ENCODE results near the gene FST.

FST gene

DNA sequence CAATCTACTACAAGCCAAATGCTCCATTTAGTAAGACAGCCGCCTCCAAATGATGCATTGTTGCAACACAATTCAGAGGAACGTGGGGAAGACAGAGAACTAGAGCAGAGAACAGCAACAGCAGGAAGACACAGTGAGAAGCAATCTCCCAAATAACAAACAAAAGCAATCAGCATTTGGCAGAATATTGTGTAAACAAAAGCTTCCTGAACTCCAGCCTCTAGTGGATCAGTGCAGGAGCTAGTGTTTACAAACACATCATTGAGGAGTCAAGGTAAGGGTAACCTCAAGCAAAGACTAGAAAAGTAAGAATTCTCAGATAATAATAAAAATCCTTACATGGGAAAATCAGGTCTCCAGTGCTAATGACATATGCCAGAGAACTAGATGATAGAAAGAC lies 20.6 kb downstream of the FST start:
- H3K4me1 ChIP-seq (ENCODE audit: low read depth, poor library complexity, severe bottlenecking), result no peaks in the 10 kb centered on the region
- H3K27ac ChIP-seq, result no peak overlapping the region
- no peaks in the 10 kb centered on the region for H3K79me2 ChIP-seq (ENCODE audit: insufficient read depth, low read depth)
- no peak overlapping the region for H3K4me2 ChIP-seq
- H2AFZ ChIP-seq (ENCODE audit: low read depth), result no peak overlapping the region
- no peaks in the 10 kb centered on the region for H4K20me1 ChIP-seq (ENCODE audit: insufficient read depth)
- no peak overlapping the region for H3K9ac ChIP-seq
- H3K27me3 ChIP-seq (ENCODE audit: insufficient read depth, low read depth), result no peaks in the 10 kb centered on the region
- H3K36me3 ChIP-seq (ENCODE audit: insufficient read depth), result no peaks in the 10 kb centered on the region
- TF ChIP-seq, protein P1, sequence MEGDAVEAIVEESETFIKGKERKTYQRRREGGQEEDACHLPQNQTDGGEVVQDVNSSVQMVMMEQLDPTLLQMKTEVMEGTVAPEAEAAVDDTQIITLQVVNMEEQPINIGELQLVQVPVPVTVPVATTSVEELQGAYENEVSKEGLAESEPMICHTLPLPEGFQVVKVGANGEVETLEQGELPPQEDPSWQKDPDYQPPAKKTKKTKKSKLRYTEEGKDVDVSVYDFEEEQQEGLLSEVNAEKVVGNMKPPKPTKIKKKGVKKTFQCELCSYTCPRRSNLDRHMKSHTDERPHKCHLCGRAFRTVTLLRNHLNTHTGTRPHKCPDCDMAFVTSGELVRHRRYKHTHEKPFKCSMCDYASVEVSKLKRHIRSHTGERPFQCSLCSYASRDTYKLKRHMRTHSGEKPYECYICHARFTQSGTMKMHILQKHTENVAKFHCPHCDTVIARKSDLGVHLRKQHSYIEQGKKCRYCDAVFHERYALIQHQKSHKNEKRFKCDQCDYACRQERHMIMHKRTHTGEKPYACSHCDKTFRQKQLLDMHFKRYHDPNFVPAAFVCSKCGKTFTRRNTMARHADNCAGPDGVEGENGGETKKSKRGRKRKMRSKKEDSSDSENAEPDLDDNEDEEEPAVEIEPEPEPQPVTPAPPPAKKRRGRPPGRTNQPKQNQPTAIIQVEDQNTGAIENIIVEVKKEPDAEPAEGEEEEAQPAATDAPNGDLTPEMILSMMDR (conservative IDR thresholded peaks at IDR 0.05; ENCODE audit: low read depth, low read length), result no peak
- H3K4me3 ChIP-seq (IDR thresholded peaks at IDR 0.05; ENCODE audit: insufficient read depth, low read depth, low read length), result no peak overlapping the region

DNA sequence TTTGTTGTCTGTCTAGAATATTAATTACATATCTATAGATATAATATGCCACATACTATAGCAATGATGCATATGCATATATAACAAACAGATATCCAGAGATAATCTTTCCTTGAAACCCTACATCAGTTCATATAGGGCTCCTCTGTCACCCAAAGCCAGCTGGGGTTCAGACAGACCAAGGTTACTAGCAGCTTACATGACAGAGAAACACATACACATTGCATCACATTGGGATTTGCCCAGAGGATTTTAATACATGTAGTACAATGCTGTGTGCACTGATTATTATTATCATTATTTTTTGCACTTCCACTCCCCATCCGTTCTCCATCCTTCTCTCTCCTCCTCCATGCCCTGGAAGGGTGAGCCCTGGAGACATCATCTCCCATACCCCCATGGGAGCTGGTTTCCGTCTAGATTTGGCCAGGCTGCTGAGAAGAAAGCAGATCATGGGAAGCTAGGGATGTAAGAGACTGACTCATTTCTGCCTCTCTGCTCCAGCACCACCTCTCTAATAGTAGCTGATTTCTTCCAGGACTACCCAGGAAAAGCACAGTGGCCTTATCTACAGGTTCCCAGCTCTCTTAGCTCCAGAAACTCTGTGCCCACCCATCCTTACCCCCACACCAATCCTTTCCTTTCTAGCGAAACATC lies 23.3 kb downstream of the FST start:
- H3K4me1 ChIP-seq (ENCODE audit: low read depth, poor library complexity, severe bottlenecking), result no peaks in the 10 kb centered on the region
- no peak overlapping the region for H3K4me2 ChIP-seq
- no peaks in the 10 kb centered on the region for H3K79me2 ChIP-seq (ENCODE audit: insufficient read depth, low read depth)
- no peaks in the 10 kb centered on the region for H3K27me3 ChIP-seq (ENCODE audit: insufficient read depth, low read depth)
- H3K36me3 ChIP-seq (ENCODE audit: insufficient read depth), result no peaks in the 10 kb centered on the region
- TF ChIP-seq, protein P1 (conservative IDR thresholded peaks at IDR 0.05; ENCODE audit: low read depth, low read length), result no peak
- H3K9ac ChIP-seq, result no peak overlapping the region
- no peaks in the 10 kb centered on the region for H4K20me1 ChIP-seq (ENCODE audit: insufficient read depth)
- no peak overlapping the region for H3K27ac ChIP-seq
- H3K4me3 ChIP-seq (IDR thresholded peaks at IDR 0.05; ENCODE audit: insufficient read depth, low read depth, low read length), result no peak overlapping the region
- no peak overlapping the region for H2AFZ ChIP-seq (ENCODE audit: low read depth)

DNA sequence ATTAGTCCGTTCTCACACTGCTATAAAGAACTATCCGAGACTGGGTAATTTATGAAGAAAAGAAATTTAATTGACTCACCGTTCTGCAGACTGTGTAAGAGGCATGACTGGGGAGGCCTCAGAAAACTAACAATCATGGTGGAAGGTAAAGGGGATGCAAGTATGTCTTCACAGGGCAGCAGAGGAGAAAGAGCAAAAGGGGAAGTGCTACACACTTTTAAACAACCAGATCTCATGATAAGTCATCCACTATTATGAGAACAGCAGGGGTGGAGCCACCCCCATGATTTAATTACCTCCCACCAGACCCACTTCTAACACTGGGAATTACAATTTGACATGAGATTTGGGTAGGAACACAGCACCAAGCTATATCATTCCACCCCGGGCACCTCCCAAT lies 26.6 kb downstream of the FST start:
- TF ChIP-seq, protein P1 (conservative IDR thresholded peaks at IDR 0.05; ENCODE audit: low read depth, low read length), result no peak
- Histone ChIP-seq H3K36me3 (ENCODE audit: insufficient read depth) (no peaks in the 10 kb centered on the region), H3K9ac (no peak overlapping the region)

DNA sequence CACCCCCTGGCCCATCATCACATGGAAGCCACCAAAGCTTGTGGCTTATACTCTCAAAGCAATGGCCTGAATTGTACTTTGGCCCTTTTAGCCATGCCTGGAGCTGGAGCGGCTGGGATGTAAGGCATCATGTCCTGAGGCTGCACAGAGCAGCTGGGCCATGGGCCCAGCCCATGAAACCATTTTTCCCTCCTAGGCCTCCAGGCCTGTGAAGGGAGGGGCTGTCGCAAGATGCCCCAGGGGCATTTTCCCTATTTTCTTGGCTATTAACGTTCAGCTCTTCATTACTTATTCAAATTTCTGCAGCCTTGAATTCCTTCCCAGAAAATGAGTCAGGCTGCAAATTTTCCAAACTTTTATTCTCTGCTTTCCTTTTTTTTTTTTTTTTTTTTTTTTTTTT lies 27.7 kb downstream of the FST start:
- Histone ChIP-seq H3K4me1 (ENCODE audit: low read depth, poor library complexity, severe bottlenecking) (no peaks in the 10 kb centered on the region), H3K4me3 (IDR thresholded peaks at IDR 0.05; ENCODE audit: insufficient read depth, low read depth, low read length) (no peak overlapping the region), H3K36me3 (ENCODE audit: insufficient read depth) (no peaks in the 10 kb centered on the region), H2AFZ (ENCODE audit: low read depth) (no peak overlapping the region), H3K4me2 (no peak overlapping the region), H3K9ac (no peak overlapping the region), H3K27me3 (ENCODE audit: insufficient read depth, low read depth) (no peaks in the 10 kb centered on the region), H3K79me2 (ENCODE audit: insufficient read depth, low read depth) (no peaks in the 10 kb centered on the region), H4K20me1 (ENCODE audit: insufficient read depth) (no peaks in the 10 kb centered on the region), H3K27ac (no peak overlapping the region)
- TF ChIP-seq, protein P1 (conservative IDR thresholded peaks at IDR 0.05; ENCODE audit: low read depth, low read length), result no peak

More for the DNA sequence above, 26.6 kb downstream of the FST start:
- Histone ChIP-seq H3K4me2 (no peak overlapping the region), H3K79me2 (ENCODE audit: insufficient read depth, low read depth) (no peaks in the 10 kb centered on the region), H3K4me1 (ENCODE audit: low read depth, poor library complexity, severe bottlenecking) (no peaks in the 10 kb centered on the region), H3K4me3 (IDR thresholded peaks at IDR 0.05; ENCODE audit: insufficient read depth, low read depth, low read length) (no peak overlapping the region), H4K20me1 (ENCODE audit: insufficient read depth) (no peaks in the 10 kb centered on the region), H3K27me3 (ENCODE audit: insufficient read depth, low read depth) (no peaks in the 10 kb centered on the region), H3K27ac (no peak overlapping the region), H2AFZ (ENCODE audit: low read depth) (no peak overlapping the region)
